NCI-H82 treated with DMSO at 0.1 percent for 48 hours (cell line): Measurements from ENCODE around the gene BHLHE40.

ENCODE experiments used
- DNase-seq: peaks from one replicate; lab custom pipeline; 2025; ENCODE audit not compliant: unreplicated experiment; lab: John Stamatoyannopoulos, UW

Gene BHLHE40

GRCh38 chr3:5016211-5017161, 37.2 kb downstream of the BHLHE40 start:
- DNase-seq: no peak

- DNase-seq: no peak
Observed at GRCh38 chr3:5017925-5018531, 38.8 kb downstream of the BHLHE40 start.

GRCh38 chr3:5019411-5020241, 40.4 kb downstream of the BHLHE40 start:
- DNase-seq: no peak

- DNase-seq: no peak
Observed at GRCh38 chr3:5020242-5020722, 41.0 kb downstream of the BHLHE40 start.

GRCh38 chr3:5021116-5022092, 42.2 kb downstream of the BHLHE40 start:
- DNase-seq: no peak

GRCh38 chr3:5022187-5022965, 43.1 kb downstream of the BHLHE40 start:
- DNase-seq: no peak

GRCh38 chr3:5022966-5023776, 43.9 kb downstream of the BHLHE40 start:
- DNase-seq: no peak

GRCh38 chr3:5023777-5024346, 44.6 kb downstream of the BHLHE40 start:
- DNase-seq: no peak

GRCh38 chr3:5026046-5026362, 46.8 kb downstream of the BHLHE40 start:
- DNase-seq: no peak

GRCh38 chr3:5029715-5030114, 50.5 kb downstream of the BHLHE40 start:
- DNase-seq: no peak

- DNase-seq: no peak
Observed at GRCh38 chr3:5030152-5030551, 50.9 kb downstream of the BHLHE40 start.

- no peak for DNase-seq
Observed at GRCh38 chr3:5032844-5033243, 53.6 kb downstream of the BHLHE40 start.
